DOHH2 (cell line): ENCODE measurements around the gene CYP27B1.

Experiments
- CTCF ChIP-seq: fragments of 200-600 bp; sonication (generic); IDR thresholded peaks from one replicate; pipeline ENCODE4 v1.5.1; 2014; ENCODE audit warnings: antibody characterized with exemption, mild to moderate bottlenecking, low read depth, low read length; ENCODE audit not compliant: poor library complexity, severe bottlenecking
- EZH2phosphoT487 ChIP-seq: fragments of 200-600 bp; sonication (generic); IDR thresholded peaks from 2 replicates; pipeline ENCODE4 v1.6.1; 2017; ENCODE audit warnings: borderline replicate concordance, mild to moderate bottlenecking, antibody characterized with exemption, low read length, moderate library complexity, mixed read lengths

- TF ChIP-seq CTCF (no peak), EZH2phosphoT487 (no peak)
These were observed 13.0 kb downstream of the CYP27B1 start for GRCh38 chr12:57753756-57754337.
